Heart left ventricle (tissue), 13 donors: ENCODE measurements around the gene ZBTB18.

Experiments
- POLR2A ChIP-seq, 2 donors: fragments of 450-650 bp; IDR thresholded peaks; one replicate each; pipeline ENCODE4 v1.6.1; 2017; ENCODE audit warnings: antibody characterized with exemption in 2 of 2, mild to moderate bottlenecking in 2 of 2, moderate library complexity in 2 of 2
- TF ChIP-seq, protein P1 (sequence below), 12 donors: fragments of 200-600 bp; sonication (generic) in 4 of 12; IDR thresholded peaks; one replicate each; pipeline versions ENCODE4 v1.5.0 to v1.8.0; 2018 to 2022; ENCODE audit warnings: antibody characterized with exemption in 12 of 12, mild to moderate bottlenecking in 5 of 12
- donor health status: ischemic (EF 13 %, LVEDD 7.1; RV severe dilation, severe dysfunction).
- donor health status: DM: no; HTN: yes; CAD: no.
- donor health status: DM: no; HTN: no; CAD: no.
- donor health status: ischemic (EF 25% LVEDD 6.9; RV normal size, moderate dysfunction).
- donor health status: ischemic (EF 25% LVEDD 5.7; RV mildly dilated, moderate dysfunction).
- donor health status: ischemic (EF 35%, LVEDD 5.7; RV mildly dilated, moderate dysfunction).
- donor health status: nonischemic (EF 11% LVEDD 7.7; RV severe dilation, severe dysfunction).
- donor health status: DM: yes; HTN: yes; CAD: no.
- donor health status: PGD.
- donor health status: ischemic (EF 29% LVEDD 5.4; RV normal size, mild dysfunction).
- donor health status: nonischemic (EF 23%, LVEDD 6.1; RV moderate dilation, normal function).

DNA sequence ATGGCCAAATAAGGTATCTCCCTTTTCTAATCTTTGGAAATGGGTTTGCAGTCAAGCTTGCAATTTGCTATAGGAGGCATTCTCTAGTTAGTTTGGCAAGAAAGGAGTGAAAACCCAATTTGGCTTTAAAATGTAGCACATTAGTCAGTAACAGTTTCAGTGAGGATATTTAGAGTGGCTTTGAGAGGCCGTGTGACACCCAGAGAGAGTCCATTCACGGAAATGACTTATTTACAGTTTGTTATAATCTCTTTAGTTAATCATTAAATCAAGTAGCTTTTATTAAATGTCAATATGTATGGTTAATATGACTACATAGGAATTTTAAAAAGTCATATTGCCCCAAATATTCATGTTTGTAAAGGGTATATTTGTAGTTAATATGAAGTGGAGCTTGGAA lies 9.6 kb downstream of the ZBTB18 start:
- TF ChIP-seq POLR2A (IDR thresholded peaks at IDR 0.05) = no peak
- TF ChIP-seq, protein P1, sequence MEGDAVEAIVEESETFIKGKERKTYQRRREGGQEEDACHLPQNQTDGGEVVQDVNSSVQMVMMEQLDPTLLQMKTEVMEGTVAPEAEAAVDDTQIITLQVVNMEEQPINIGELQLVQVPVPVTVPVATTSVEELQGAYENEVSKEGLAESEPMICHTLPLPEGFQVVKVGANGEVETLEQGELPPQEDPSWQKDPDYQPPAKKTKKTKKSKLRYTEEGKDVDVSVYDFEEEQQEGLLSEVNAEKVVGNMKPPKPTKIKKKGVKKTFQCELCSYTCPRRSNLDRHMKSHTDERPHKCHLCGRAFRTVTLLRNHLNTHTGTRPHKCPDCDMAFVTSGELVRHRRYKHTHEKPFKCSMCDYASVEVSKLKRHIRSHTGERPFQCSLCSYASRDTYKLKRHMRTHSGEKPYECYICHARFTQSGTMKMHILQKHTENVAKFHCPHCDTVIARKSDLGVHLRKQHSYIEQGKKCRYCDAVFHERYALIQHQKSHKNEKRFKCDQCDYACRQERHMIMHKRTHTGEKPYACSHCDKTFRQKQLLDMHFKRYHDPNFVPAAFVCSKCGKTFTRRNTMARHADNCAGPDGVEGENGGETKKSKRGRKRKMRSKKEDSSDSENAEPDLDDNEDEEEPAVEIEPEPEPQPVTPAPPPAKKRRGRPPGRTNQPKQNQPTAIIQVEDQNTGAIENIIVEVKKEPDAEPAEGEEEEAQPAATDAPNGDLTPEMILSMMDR (IDR thresholded peaks at IDR 0.05) = no peak
